ENCODE results near the gene TROAP.

Gene TROAP

DNA sequence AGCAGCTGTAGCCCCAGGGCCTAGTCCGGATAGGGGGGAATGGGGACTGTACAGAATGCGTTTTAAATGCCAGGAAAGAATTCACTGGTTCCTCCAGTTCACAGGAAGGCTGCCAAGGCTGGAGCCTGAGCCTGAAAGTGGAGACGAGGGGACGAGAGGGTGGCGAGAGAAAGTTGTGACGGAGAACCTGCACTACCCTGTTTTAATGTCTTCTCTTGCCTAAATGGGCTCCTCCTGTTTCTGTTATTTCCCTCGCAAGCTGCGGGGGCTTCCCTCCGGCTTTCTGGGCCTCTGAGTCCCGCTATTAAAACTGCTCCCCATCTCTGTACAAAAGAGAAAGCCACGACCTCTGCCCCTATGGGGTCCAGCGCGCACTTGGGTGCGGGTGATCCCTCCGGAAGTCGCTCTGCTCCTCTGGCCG, 9.4 kb downstream of the TROAP start:
- no peak for TF ChIP-seq REST (IDR thresholded peaks at IDR 0.05; ENCODE audit: insufficient read depth in 1 of 2, low read depth in 2 of 2, low read length in 2 of 2)
- TF ChIP-seq FOXP2 (optimal IDR thresholded peaks at IDR 0.05; ENCODE audit: borderline replicate concordance, extremely low read depth, extremely low read length, insufficient read depth): no peak
- TF ChIP-seq SIN3A (IDR thresholded peaks at IDR 0.05; ENCODE audit: borderline replicate concordance, insufficient read depth, low read length): no peak
- no peak for TF ChIP-seq POLR2AphosphoS5 (IDR thresholded peaks at IDR 0.05; ENCODE audit: low read depth, low read length)

DNA sequence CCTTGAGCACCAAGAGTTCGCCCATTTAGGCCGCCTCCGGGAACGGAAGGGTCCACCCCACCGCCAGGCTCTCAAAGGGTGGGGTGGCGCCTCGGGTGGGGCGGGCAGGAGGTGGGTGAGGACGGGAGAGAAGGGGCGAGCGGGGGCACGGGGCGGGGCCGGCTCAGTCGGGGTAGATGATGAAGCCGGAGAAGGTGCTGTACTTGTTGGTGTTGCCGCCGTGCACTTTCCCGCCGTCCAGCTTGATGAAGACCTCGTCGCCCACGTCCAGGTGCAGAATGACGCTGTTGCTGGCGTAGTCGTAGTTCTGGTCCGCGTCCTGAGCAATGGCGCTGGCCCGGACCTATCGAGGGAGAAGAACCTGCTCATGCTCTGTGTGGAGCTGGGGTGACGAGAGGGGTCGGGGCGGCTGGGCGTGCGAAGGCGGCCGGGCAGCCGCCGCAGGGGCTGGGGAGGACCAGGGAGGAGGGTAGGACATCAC, 9.9 kb downstream of the TROAP start:
- TF ChIP-seq REST (IDR thresholded peaks at IDR 0.05; ENCODE audit: insufficient read depth in 1 of 2, low read depth in 2 of 2, low read length in 2 of 2): no peak
- no peak for TF ChIP-seq FOXP2 (optimal IDR thresholded peaks at IDR 0.05; ENCODE audit: borderline replicate concordance, extremely low read depth, extremely low read length, insufficient read depth)
- no peak for TF ChIP-seq POLR2AphosphoS5 (IDR thresholded peaks at IDR 0.05; ENCODE audit: low read depth, low read length)
- TF ChIP-seq SIN3A (IDR thresholded peaks at IDR 0.05; ENCODE audit: borderline replicate concordance, insufficient read depth, low read length): no peak
- TF ChIP-seq TAF1 (IDR thresholded peaks at IDR 0.05; ENCODE audit: borderline replicate concordance, insufficient read depth, low read length): no peak

DNA sequence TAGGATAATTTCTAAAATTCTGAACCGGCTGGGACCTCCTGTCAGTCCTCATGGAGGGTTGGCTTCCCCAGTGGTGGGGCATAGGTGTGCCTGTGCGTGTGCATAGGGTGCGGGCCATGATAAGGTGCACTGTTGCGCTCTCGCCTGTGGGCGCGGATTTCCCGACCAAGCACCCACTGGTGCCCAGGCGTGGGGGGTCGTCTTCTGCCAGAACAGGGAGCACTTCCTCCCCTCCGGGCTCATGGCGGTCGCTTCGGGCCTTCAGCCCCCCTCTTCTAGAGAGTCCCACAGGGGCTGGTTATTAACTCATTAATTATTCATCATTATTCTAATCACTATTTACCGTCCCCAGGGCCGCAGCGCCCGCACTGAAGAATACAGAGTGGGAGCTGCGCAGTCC, 11.2 kb downstream of the TROAP start:
- TF ChIP-seq REST (IDR thresholded peaks at IDR 0.05; ENCODE audit: insufficient read depth in 1 of 2, low read depth in 2 of 2, low read length in 2 of 2): no peak
- TF ChIP-seq POLR2AphosphoS5 (IDR thresholded peaks at IDR 0.05; ENCODE audit: low read depth, low read length): no peak
- TF ChIP-seq SIN3A (IDR thresholded peaks at IDR 0.05; ENCODE audit: borderline replicate concordance, insufficient read depth, low read length): no peak
- TF ChIP-seq FOXP2 (optimal IDR thresholded peaks at IDR 0.05; ENCODE audit: borderline replicate concordance, extremely low read depth, extremely low read length, insufficient read depth): no peak
- no peak for TF ChIP-seq TAF1 (IDR thresholded peaks at IDR 0.05; ENCODE audit: borderline replicate concordance, insufficient read depth, low read length)

DNA sequence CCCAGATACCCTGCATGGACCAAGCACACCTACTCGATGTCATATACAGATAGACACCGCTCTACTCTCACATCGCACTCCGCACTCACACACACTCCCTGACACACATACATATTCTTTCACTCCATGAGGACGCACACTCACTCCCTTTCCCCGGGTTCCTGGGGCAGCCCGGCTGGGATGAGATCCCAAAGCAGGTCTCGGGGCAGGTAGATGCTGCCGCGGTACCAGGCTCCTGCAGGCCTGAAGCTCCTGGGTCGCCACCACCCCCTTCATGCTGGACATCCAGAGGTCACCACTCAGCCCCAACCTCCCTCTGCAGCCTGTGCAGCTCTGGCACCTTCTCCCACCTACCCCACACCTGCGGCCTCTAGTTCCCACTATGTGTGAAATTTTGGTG, 11.6 kb downstream of the TROAP start:
- TF ChIP-seq POLR2AphosphoS5 (IDR thresholded peaks at IDR 0.05; ENCODE audit: low read depth, low read length) (no peak), TAF1 (IDR thresholded peaks at IDR 0.05; ENCODE audit: borderline replicate concordance, insufficient read depth, low read length) (no peak), SIN3A (IDR thresholded peaks at IDR 0.05; ENCODE audit: borderline replicate concordance, insufficient read depth, low read length) (no peak), REST (IDR thresholded peaks at IDR 0.05; ENCODE audit: insufficient read depth in 1 of 2, low read depth in 2 of 2, low read length in 2 of 2) (no peak), FOXP2 (optimal IDR thresholded peaks at IDR 0.05; ENCODE audit: borderline replicate concordance, extremely low read depth, extremely low read length, insufficient read depth) (no peak)

Data from PFSK-1 (cell line).